D721Med (cell line): Measurements from ENCODE around the gene ESAM.
"Not testable (repeated sequence)": the region's sequence is repeated elsewhere in the genome, so short reads cannot be mapped to it uniquely, and the experiment has no call there.

ENCODE experiments used
- DNase-seq: peaks from one replicate; pipeline ENCODE4 v3.0.0; 2011; ENCODE audit warnings: low spot score; ENCODE audit not compliant: insufficient read length
- FAIRE-seq: peaks from 2 replicates; lab custom pipeline; 2011; peaks lifted over from hg19 to GRCh38; lab: Jason Lieb, UNC
- TF ChIP-seq, protein P1 (sequence below): IDR thresholded peaks from 2 replicates; pipeline ENCODE4 v1.5.1; 2012; ENCODE audit warnings: mild to moderate bottlenecking, control low read depth; ENCODE audit not compliant: insufficient read depth; ENCODE audit errors: missing control alignments

Gene ESAM

GRCh38 chr11:124791626-124792341 is 29.7 kb upstream of the ESAM start:
- DNase-seq (no peak), FAIRE-seq (no peak)
- TF ChIP-seq, protein P1, sequence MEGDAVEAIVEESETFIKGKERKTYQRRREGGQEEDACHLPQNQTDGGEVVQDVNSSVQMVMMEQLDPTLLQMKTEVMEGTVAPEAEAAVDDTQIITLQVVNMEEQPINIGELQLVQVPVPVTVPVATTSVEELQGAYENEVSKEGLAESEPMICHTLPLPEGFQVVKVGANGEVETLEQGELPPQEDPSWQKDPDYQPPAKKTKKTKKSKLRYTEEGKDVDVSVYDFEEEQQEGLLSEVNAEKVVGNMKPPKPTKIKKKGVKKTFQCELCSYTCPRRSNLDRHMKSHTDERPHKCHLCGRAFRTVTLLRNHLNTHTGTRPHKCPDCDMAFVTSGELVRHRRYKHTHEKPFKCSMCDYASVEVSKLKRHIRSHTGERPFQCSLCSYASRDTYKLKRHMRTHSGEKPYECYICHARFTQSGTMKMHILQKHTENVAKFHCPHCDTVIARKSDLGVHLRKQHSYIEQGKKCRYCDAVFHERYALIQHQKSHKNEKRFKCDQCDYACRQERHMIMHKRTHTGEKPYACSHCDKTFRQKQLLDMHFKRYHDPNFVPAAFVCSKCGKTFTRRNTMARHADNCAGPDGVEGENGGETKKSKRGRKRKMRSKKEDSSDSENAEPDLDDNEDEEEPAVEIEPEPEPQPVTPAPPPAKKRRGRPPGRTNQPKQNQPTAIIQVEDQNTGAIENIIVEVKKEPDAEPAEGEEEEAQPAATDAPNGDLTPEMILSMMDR, result no peak

GRCh38 chr11:124788521-124788920 is 26.4 kb upstream of the ESAM start:
- DNase-seq (no peak), FAIRE-seq (no peak)

GRCh38 chr11:124784051-124784450 is 22.0 kb upstream of the ESAM start:
- TF ChIP-seq, protein P1, result no peak
- FAIRE-seq, result no peak
- DNase-seq, result no peak

More at GRCh38 chr11:124788521-124788920, 26.4 kb upstream of the ESAM start:
- TF ChIP-seq, protein P1, result no peak

DNA sequence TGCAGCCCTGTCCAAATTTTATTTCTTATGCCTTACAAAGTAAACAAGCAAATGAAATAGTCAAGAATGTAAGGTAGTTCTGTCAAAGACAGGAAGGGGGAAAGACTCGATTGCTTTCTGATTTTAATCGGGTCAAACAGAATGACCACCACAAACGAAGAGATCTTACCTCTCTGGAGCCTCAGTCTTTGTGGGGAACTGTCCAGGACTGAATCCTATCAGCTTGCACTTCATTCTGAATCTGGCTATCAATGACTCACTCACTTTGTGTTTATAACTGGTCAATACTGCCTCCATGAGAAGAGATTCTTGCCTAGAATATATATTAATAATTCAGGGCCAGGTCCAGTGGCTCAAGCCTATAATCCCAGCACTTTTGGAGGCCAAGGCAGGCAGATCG is 20.9 kb upstream of the ESAM start:
- FAIRE-seq, result no peak
- no peak for DNase-seq
- TF ChIP-seq, protein P1, result no peak

- DNase-seq (no peak), FAIRE-seq (no peak)
- TF ChIP-seq, protein P1, result no peak
Measured at GRCh38 chr11:124779568-124779967, 17.5 kb upstream of the ESAM start.

DNA sequence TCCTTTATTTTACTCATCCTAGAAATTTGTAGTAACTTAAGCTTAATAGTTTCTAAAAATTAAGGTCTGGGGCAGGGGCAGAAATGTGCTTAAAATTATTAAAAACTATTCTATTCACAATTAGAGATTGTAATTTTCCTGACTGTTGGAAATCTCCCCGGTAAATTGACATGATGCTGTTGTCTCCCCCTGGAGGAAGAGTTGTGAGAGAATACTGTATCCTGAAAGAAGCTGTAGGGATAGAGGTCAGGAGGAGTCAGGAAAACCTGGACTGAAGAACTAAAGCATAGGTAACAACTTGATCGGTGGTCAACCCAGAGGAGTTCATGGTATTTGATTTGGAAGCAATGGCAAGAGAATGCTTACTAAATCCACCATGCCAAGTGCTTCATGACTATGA is 16.2 kb upstream of the ESAM start:
- TF ChIP-seq, protein P1, result no peak
- DNase-seq (no peak), FAIRE-seq (no peak)

GRCh38 chr11:124776865-124777645 is 15.0 kb upstream of the ESAM start:
- no peak for FAIRE-seq
- TF ChIP-seq, protein P1, result no peak
- DNase-seq, result no peak

DNA sequence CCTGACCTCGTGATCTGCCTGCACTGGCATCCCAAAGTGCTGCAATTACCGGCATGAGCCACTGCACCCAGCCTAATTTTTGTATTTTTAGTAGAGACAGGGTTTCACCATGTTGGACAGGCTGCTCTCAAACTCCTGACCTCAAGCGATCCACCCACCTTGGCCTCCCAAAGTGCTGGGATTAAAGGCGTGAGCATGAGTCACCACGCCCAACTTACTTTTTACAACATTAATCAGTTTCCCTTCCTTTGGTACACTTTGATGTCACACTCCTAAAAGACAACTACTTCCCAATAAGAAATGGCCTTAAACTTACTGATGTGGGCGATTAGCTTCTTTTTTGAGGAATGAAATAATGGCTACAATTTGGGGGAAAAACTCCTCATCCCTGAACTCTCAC is 8.9 kb upstream of the ESAM start:
- not testable (repeated sequence) for DNase-seq, FAIRE-seq
